Astrocyte of the cerebellum (primary cell): ENCODE measurements around the gene ADAMTS16.

Experiments
- DNase-seq: peaks from one replicate; pipeline ENCODE4 v3.0.0-alpha.2; 2011; ENCODE audit warnings: low read depth
- H3K4me3 ChIP-seq: 2 replicates; pipeline ENCODE4 v1.5.1; 2011; ENCODE audit warnings: mild to moderate bottlenecking, low read depth, low read length, moderate library complexity
- CTCF ChIP-seq: IDR thresholded peaks from 2 replicates; pipeline ENCODE4 v1.5.1; 2012; ENCODE audit warnings: low read length, low read depth, moderate library complexity, mild to moderate bottlenecking; ENCODE audit errors: missing control alignments
- in situ Hi-C: cut with HindIII; loops from 2 replicates; pipeline ENCODE4 v1.10.0; 2017; ENCODE audit warnings: low sequenced_read_pairs

ADAMTS16 gene

GRCh38 chr5:5140479-5141338, 579 bp downstream of the ADAMTS16 start:
- H3K4me3 ChIP-seq: peak overlapping the region; percentile 42
- TF ChIP-seq CTCF: no peak
- DNase-seq: no peak
- in situ Hi-C loops: no loop called here

GRCh38 chr5:5141339-5141599, 1.1 kb downstream of the ADAMTS16 start:
- DNase-seq: no peak
- TF ChIP-seq CTCF: no peak
- peak overlapping the region; percentile 42 for H3K4me3 ChIP-seq
- in situ Hi-C loops: no loop called here

GRCh38 chr5:5141625-5142525, 1.7 kb downstream of the ADAMTS16 start:
- in situ Hi-C loops: no loop called here
- peak; percentile 57 for DNase-seq
- no peak overlapping the region for H3K4me3 ChIP-seq

GRCh38 chr5:5144441-5144840, 4.3 kb downstream of the ADAMTS16 start:
- no peak for DNase-seq
- no peak for TF ChIP-seq CTCF
- in situ Hi-C loops: no loop called here
- H3K4me3 ChIP-seq: no peak overlapping the region

More at GRCh38 chr5:5141625-5142525, 1.7 kb downstream of the ADAMTS16 start:
- peak; percentile 51 for TF ChIP-seq CTCF

- TF ChIP-seq CTCF: no peak
- no peak for DNase-seq
- H3K4me3 ChIP-seq: no peak overlapping the region
- in situ Hi-C loops: no loop called here
Measured at GRCh38 chr5:5145651-5146529, 5.8 kb downstream of the ADAMTS16 start.
